T-cell (primary cell): ENCODE data around the gene MOK. TPM values are rescaled to one million over a fixed set of nuclear protein-coding genes. Genes with fewer than 3 reads are reported as not detected.
"Not testable (repeated sequence)": the region's sequence is repeated elsewhere in the genome, so short reads cannot be mapped to it uniquely, and the experiment has no call there.

Source experiments
- ATAC-seq, 4 experiments: fragments of 200-7000 bp in 3 of 4; fragments of 150-1000 bp in 1 of 4; cut with Tn5 transposase; replicated peaks in 1 of 4; 1 replicate in 3 of 4; 2 replicates in 1 of 4; pipeline ENCODE4 v1.10.0; 2021; ENCODE audit warnings: moderate library complexity in 3 of 4, mild to moderate bottlenecking in 2 of 4, moderate number of reproducible peaks in 1 of 4
- CTCF ChIA-PET, 2 donors: fragments of 300-600 bp; sonication (Branson Sonifier 250); formaldehyde crosslinking; loops; one replicate each; lab custom pipeline; 2022; ENCODE audit warnings: antibody characterized with exemption in 2 of 2; lab: Charles Lee
- POLR2A ChIA-PET, 2 donors: fragments of 300-600 bp; sonication (Branson Sonifier 250); formaldehyde crosslinking; loops; one replicate each; lab custom pipeline; 2022; ENCODE audit warnings: antibody characterized with exemption in 2 of 2; lab: Charles Lee
- DNase-seq, 35 experiments: peaks; one replicate each; pipeline versions ENCODE4 v3.0.0 to v3.0.0-alpha.2; 2013 to 2023
- H3K27ac ChIP-seq: one replicate; pipeline ENCODE4 v1.5.1; 2013; ENCODE audit warnings: low read length
- H3K27me3 ChIP-seq, 2 experiments: replicated peaks in 1 of 2; 1 replicate in 1 of 2; 2 replicates in 1 of 2; pipeline versions ENCODE4 v1.6.1 to v1.7.0; 2013; ENCODE audit warnings: low read length in 1 of 2, mixed read lengths in 1 of 2; ENCODE audit not compliant: control insufficient read depth in 2 of 2, insufficient read depth in 2 of 2; ENCODE audit errors: extremely low read depth in 1 of 2
- H3K36me3 ChIP-seq, 2 donors: 1 replicate in 1 of 2; 2 replicates in 1 of 2; pipeline versions ENCODE4 v1.6.1 to v1.7.0; 2013; ENCODE audit warnings: low read length in 1 of 2; ENCODE audit not compliant: control insufficient read depth in 2 of 2, insufficient read depth in 1 of 2; ENCODE audit errors: extremely low read depth in 1 of 2
- H3K4me1 ChIP-seq, 2 experiments: 1 replicate in 1 of 2; 2 replicates in 1 of 2; pipeline versions ENCODE4 v1.6.1 to v1.7.0; 2013; ENCODE audit warnings: low read length in 2 of 2, mixed read lengths in 1 of 2; ENCODE audit not compliant: insufficient read depth in 2 of 2, control insufficient read depth in 1 of 2; ENCODE audit errors: extremely low read depth in 1 of 2
- H3K4me3 ChIP-seq, 2 donors: 1 replicate in 1 of 2; 2 replicates in 1 of 2; pipeline versions ENCODE4 v1.5.1 to v1.7.0; 2013; ENCODE audit warnings: mild to moderate bottlenecking in 2 of 2, low read length in 1 of 2, moderate library complexity in 1 of 2; ENCODE audit not compliant: control insufficient read depth in 1 of 2; ENCODE audit errors: extremely low read depth in 1 of 2
- H3K9me3 ChIP-seq: 2 replicates; pipeline ENCODE4 v1.7.0; 2013
- H3K27ac Mint-ChIP-seq, 2 donors: one replicate each; pipeline ENCODE4 v1.8.0; 2020 to 2021; ENCODE audit warnings: mild to moderate bottlenecking in 2 of 2, mixed read lengths in 2 of 2
- H3K27me3 Mint-ChIP-seq, 2 donors: one replicate each; pipeline ENCODE4 v1.8.0; 2021 to 2022; ENCODE audit warnings: mixed read lengths in 2 of 2
- H3K36me3 Mint-ChIP-seq: one replicate; pipeline ENCODE4 v1.8.0; 2021; ENCODE audit warnings: mixed read lengths
- H3K4me1 Mint-ChIP-seq, 3 donors: one replicate each; pipeline ENCODE4 v1.8.0; 2020 to 2022; ENCODE audit warnings: mixed read lengths in 3 of 3, mild to moderate bottlenecking in 1 of 3
- H3K4me3 Mint-ChIP-seq, 3 donors: one replicate each; pipeline ENCODE4 v1.8.0; 2020 to 2022; ENCODE audit warnings: mild to moderate bottlenecking in 3 of 3, mixed read lengths in 3 of 3, moderate library complexity in 3 of 3
- H3K9me3 Mint-ChIP-seq, 3 donors: one replicate each; pipeline ENCODE4 v1.8.0; 2020 to 2022; ENCODE audit warnings: mixed read lengths in 3 of 3
- WGBS: methylation state at CpG from one replicate; pipeline ENCODE4 v1.1.5; 2013; ENCODE audit warnings: missing lambda C conversion rate; ENCODE audit not compliant: insufficient coverage; 5-methylcytosine and 5-hydroxymethylcytosine counted together
- total RNA-seq, 35 experiments: library from RNA in 6 of 35; stranded (reverse) in 6 of 35; fragments of 120-200 nt in 1 of 35; gene quantifications; one replicate each; pipeline versions ENCODE4 v1.2.1 to v1.2.4 and lab custom pipeline; 2013 to 2026

Gene MOK, protein sequence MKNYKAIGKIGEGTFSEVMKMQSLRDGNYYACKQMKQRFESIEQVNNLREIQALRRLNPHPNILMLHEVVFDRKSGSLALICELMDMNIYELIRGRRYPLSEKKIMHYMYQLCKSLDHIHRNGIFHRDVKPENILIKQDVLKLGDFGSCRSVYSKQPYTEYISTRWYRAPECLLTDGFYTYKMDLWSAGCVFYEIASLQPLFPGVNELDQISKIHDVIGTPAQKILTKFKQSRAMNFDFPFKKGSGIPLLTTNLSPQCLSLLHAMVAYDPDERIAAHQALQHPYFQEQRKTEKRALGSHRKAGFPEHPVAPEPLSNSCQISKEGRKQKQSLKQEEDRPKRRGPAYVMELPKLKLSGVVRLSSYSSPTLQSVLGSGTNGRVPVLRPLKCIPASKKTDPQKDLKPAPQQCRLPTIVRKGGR
- total RNA-seq (1 to 10 TPM in 3 of 5 donors, under 1 TPM in 2; 0.77 to 4.1 (median 1.9) TPM), total RNA-seq (lab: John Stamatoyannopoulos, UW) (1.5 to 12.5 (median 4.8) reads per million in 29 experiments)
- total RNA-seq (2013) = 2.1 TPM

DNA sequence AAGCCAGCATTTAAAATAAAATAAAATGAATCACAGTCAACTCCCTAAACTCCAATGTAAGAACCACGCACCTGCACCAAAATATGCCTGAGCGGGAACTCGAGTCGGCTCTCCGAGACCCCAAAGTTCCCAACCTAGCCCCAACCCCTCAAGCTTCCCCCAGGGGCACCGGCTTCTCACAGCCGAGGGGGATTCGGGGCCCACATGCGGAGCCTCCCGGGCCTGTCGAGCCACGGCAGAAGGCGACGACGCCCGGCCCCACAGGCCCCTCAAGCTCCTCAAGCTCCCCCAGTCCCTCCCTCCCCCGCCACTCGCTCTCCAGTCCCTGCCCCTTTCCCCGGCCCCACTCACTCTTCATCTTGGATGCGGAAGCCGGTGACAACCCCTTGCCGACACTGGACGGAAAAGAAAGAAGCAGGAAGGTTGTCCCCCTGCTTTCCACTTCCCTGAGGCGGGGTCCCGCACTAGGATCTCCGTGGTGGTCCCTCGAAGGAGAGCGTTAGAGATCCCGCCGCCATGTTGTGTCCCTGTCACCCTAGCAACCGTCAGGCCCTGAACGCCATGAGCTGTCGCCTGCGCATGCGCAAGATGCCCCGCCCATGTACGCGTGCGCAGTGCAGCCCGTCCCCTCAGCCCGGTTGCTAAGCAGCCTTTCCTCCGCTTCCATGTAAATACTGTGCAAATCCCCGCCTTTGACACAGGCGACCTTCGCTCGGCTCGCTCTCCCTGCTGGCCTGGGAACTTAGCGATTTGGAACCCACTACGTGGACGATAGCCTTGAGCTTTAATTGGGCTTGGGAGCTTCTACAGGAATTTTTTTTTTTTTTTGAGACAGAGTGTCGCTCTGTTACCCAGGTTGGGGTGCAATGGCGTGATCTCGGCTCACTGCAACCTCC is at the start of gene MOK:
MOK (minus strand) TSS at position 554 of the 896 bp plus-strand sequence; CDS start at position 358, 196 bp downstream.
- POLR2A ChIA-PET = interaction anchor here (0.6 to 1.2 kb wide), 6 partner anchors 12 to 496 kb away, joined by 3 to 7 read pairs (median 4); partner anchors contain the start of gene ZNF839 (in 1 of the 2)
- H3K27me3 ChIP-seq = peaks cover 0 to 3% of the 10 kb centered on the region in 2 experiments
- H3K36me3 Mint-ChIP-seq = no peaks in the 10 kb centered on the region
- no peaks in the 10 kb centered on the region for H3K9me3 Mint-ChIP-seq
- no peaks in the 10 kb centered on the region for H3K9me3 ChIP-seq
- H3K36me3 ChIP-seq = no peaks in the 10 kb centered on the region
- H3K27ac Mint-ChIP-seq = peak within 1 kb of the TSS; percentile 92 to 96
- peaks cover 2 to 12% of the 10 kb centered on the region in 2 experiments for H3K4me1 ChIP-seq
- H3K4me3 ChIP-seq = peak within 1 kb of the TSS; percentile 61 to 74
- ATAC-seq (peak; percentile 92 to 94 (median 93)), DNase-seq (peak; percentile 84 to 99 (median 94))
- peak within 1 kb of the TSS; percentile 67 for H3K27ac ChIP-seq
- CTCF ChIA-PET = interaction anchor here (0.6 to 3.6 kb wide), 8 partner anchors 9 to 1328 kb away, joined by 3 to 28 read pairs (median 4); partner anchors contain the start of genes MARK3 (in 1 of the 2) and ZNF839 (in 1 of the 2)
- peak within 1 kb of the TSS; percentile 84 to 94 (median 94) for H3K4me3 Mint-ChIP-seq
- under 1% methylated on average over 48 of the region's 53 CpGs for WGBS
- peaks cover 0 to 2% of the 10 kb centered on the region in 2 donors for H3K27me3 Mint-ChIP-seq
- H3K4me1 Mint-ChIP-seq = peaks cover 6 to 11% (median 7%) of the 10 kb centered on the region in 3 donors

DNA sequence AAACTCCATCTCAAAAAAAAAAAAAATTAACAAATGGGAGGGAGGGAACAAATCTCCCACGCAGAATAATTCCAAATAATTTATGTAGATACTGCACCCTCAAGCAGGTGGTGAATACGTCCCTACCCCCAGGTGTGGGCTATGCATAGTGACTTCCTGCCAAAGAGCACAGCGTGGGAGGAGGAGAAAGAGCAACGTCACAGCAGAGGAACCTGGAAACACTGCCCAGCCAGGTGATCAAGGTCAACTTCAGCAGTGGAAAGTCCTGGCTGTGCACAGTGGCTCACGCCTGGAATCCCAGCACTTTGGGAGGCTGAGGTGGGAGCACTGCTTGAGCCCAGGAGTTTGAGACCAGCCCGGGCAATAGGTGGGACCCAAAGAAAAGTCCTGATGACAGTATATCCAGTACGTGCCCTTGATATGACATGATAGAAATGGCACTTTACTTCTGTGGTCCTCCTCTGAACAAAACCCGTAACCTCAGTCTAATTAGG is 48.2 kb upstream of the MOK start:
- no peak overlapping the region for H3K27ac ChIP-seq
- H3K4me1 ChIP-seq = no peaks in the 10 kb centered on the region
- peaks cover 60% of the 10 kb centered on the region for H3K36me3 Mint-ChIP-seq
- no peak overlapping the region for H3K4me3 ChIP-seq
- peaks cover 7 to 77% of the 10 kb centered on the region in 2 donors for H3K36me3 ChIP-seq
- ATAC-seq (no peak), DNase-seq (no peak)
- WGBS = 74% methylated on average over 6 of the region's 8 CpGs
- no peak overlapping the region for H3K27ac Mint-ChIP-seq
- H3K9me3 ChIP-seq = no peaks in the 10 kb centered on the region
- POLR2A ChIA-PET = no interaction called here
- H3K27me3 ChIP-seq = no peaks in the 10 kb centered on the region
- H3K27me3 Mint-ChIP-seq = no peaks in the 10 kb centered on the region
- no peak overlapping the region for H3K4me3 Mint-ChIP-seq
- H3K4me1 Mint-ChIP-seq = peaks cover 0 to 12% (median 9%) of the 10 kb centered on the region in 3 donors
- no peaks in the 10 kb centered on the region for H3K9me3 Mint-ChIP-seq
- CTCF ChIA-PET = no interaction called here

DNA sequence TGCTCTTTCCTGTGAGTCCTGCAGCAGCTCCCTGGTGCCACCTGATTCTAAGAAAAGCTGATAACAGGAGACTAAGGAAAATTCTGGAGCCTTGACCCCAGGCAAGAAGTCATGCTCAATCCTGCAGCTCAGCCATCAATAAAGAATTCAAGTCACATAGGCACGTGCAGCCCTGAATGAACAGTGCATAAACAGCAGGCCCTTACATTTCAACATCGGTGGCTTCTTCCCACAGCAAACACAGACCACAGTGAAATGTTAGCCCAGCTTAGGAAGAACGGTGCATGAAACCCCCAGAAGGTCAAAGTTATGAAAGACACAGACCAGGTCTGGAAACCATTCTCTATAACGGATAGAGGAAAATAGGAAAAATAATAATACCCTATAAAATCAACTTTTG is 47.2 kb upstream of the MOK start:
- H3K36me3 Mint-ChIP-seq = peaks cover 58% of the 10 kb centered on the region
- POLR2A ChIA-PET = interaction anchor here in 1 of 2 donors (0.6 kb wide), 1 partner anchor 924 kb away, joined by 3 read pairs; no protein-coding TSS in a partner anchor

DNA sequence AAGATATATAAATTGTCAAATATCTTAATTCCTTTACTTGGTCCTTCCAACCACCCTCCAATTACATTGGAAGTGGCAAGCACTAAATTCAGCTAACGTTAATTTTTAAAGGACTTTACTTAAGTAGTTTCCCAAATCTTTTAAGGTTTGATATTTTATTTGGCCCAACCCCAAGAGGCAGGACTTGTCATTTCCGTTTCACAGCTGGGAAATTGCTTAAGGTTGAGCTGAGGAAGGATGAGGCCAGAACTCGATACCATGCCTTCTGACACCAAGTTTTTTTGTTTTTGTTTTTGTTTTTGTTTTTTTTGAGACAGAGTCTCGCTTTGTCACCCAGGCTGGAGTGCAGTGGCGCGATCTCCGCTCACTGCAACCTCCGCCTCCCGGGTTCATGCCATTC is 46.6 kb upstream of the MOK start:
- H3K36me3 Mint-ChIP-seq = peaks cover 57% of the 10 kb centered on the region

More for the DNA sequence above, 47.2 kb upstream of the MOK start:
- no peaks in the 10 kb centered on the region for H3K9me3 ChIP-seq
- no peak overlapping the region for H3K27ac ChIP-seq
- CTCF ChIA-PET = no interaction called here
- peaks cover 12 to 77% of the 10 kb centered on the region in 2 donors for H3K36me3 ChIP-seq
- no peaks in the 10 kb centered on the region for H3K27me3 ChIP-seq
- no peaks in the 10 kb centered on the region for H3K9me3 Mint-ChIP-seq
- ATAC-seq = no peak
- no peaks in the 10 kb centered on the region for H3K4me1 ChIP-seq
- no peaks in the 10 kb centered on the region for H3K27me3 Mint-ChIP-seq
- WGBS = no CpG with 5 or more reads among the region's 4 CpGs
- H3K4me3 ChIP-seq = no peak overlapping the region
- H3K27ac Mint-ChIP-seq = no peak overlapping the region
- no peak overlapping the region for H3K4me3 Mint-ChIP-seq
- peaks cover 0 to 5% (median 4%) of the 10 kb centered on the region in 3 donors for H3K4me1 Mint-ChIP-seq
- no peak for DNase-seq

DNA sequence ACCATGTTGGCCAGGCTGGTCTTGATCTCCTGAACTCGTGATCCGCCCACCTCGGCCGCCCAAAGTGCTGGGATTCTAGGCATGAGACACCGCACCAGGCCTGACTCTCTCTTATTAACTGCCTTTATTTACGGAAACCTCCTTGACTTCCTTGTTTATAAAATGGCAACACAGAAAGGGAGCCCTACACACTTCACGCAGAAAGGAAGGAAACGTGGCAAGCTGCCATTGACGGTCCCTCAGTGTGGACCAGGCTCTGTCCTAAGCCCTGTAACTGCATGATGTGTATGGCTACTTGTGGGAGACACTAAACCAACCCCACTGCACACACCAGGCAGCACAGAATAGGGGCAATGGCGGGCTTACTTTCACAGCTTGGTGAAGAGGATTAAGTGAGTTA is 46.1 kb upstream of the MOK start:
- no peak overlapping the region for H3K27ac Mint-ChIP-seq
- H3K4me3 Mint-ChIP-seq = no peak overlapping the region
- Histone ChIP-seq H3K27ac (no peak overlapping the region), H3K9me3 (no peaks in the 10 kb centered on the region), H3K4me1 (no peaks in the 10 kb centered on the region), H3K4me3 (no peak overlapping the region), H3K27me3 (no peaks in the 10 kb centered on the region), H3K36me3 (peaks cover 16 to 79% of the 10 kb centered on the region in 2 donors)
- no peaks in the 10 kb centered on the region for H3K27me3 Mint-ChIP-seq
- ChIA-PET CTCF (no interaction called here), POLR2A (no interaction called here)
- peaks cover 0 to 5% (median 2%) of the 10 kb centered on the region in 3 donors for H3K4me1 Mint-ChIP-seq
- no peaks in the 10 kb centered on the region for H3K9me3 Mint-ChIP-seq
- no peak for ATAC-seq
- 90% methylated on average over 2 of the region's 10 CpGs for WGBS
- no peak for DNase-seq
- H3K36me3 Mint-ChIP-seq = peaks cover 56% of the 10 kb centered on the region

More for the DNA sequence above, 46.6 kb upstream of the MOK start:
- CTCF ChIA-PET, H3K27ac ChIP-seq, H3K4me1 Mint-ChIP-seq, H3K27me3 Mint-ChIP-seq, H3K27me3 ChIP-seq, DNase-seq, ATAC-seq, H3K4me3 ChIP-seq, H3K27ac Mint-ChIP-seq, H3K4me3 Mint-ChIP-seq, H3K4me1 ChIP-seq, H3K9me3 ChIP-seq, H3K9me3 Mint-ChIP-seq: not testable (repeated sequence)
- 100% methylated on average over 3 of the region's 9 CpGs for WGBS
- peaks cover 12 to 80% of the 10 kb centered on the region in 2 donors for H3K36me3 ChIP-seq
- POLR2A ChIA-PET = interaction anchor here in 1 of 2 donors (0.6 kb wide), 1 partner anchor 925 kb away, joined by 3 read pairs; no protein-coding TSS in a partner anchor
